Natural killer cell (primary cell): ENCODE data around the gene NSL1. TPM values are rescaled to one million over a fixed set of nuclear protein-coding genes. Genes with fewer than 3 reads are reported as not detected.

Experiments used
- ATAC-seq, 3 donors: fragments of 150-1000 bp in 2 of 3; fragments of 200-7000 bp in 1 of 3; cut with Tn5 transposase; 1 replicate in 1 of 3; 2 replicates in 2 of 3; pipeline ENCODE4 v1.10.0; 2021; ENCODE audit warnings: mild to moderate bottlenecking in 2 of 3, moderate library complexity in 2 of 3
- DNase-seq, 2 donors: peaks; one replicate each; pipeline versions ENCODE4 v3.0.0 to v3.0.0-alpha.2; 2013 to 2021; ENCODE audit warnings: mixed read lengths in 1 of 2
- H3K27ac ChIP-seq: one replicate; pipeline ENCODE4 v1.5.1; 2013; ENCODE audit warnings: mild to moderate bottlenecking, low read length
- H3K27me3 ChIP-seq: one replicate; pipeline ENCODE4 v1.6.1; 2013; ENCODE audit warnings: low read length; ENCODE audit not compliant: control insufficient read depth, insufficient read depth
- H3K36me3 ChIP-seq: one replicate; pipeline ENCODE4 v1.6.1; 2013; ENCODE audit warnings: low read length; ENCODE audit not compliant: control insufficient read depth, insufficient read depth
- H3K4me1 ChIP-seq: one replicate; pipeline ENCODE4 v1.6.1; 2013; ENCODE audit warnings: low read length; ENCODE audit not compliant: control insufficient read depth, insufficient read depth
- H3K4me3 ChIP-seq: one replicate; pipeline ENCODE4 v1.5.1; 2013; ENCODE audit warnings: low read length
- H3K9me3 ChIP-seq: one replicate; pipeline ENCODE4 v1.6.1; 2013; ENCODE audit warnings: low read length; ENCODE audit not compliant: control insufficient read depth, insufficient read depth
- H3K27ac Mint-ChIP-seq, 2 donors: one replicate each; pipeline ENCODE4 v1.8.0; 2022; ENCODE audit warnings: mild to moderate bottlenecking in 2 of 2, mixed read lengths in 2 of 2, moderate library complexity in 1 of 2
- H3K27me3 Mint-ChIP-seq, 2 donors: one replicate each; pipeline ENCODE4 v1.8.0; 2022; ENCODE audit warnings: low read depth in 2 of 2, mixed read lengths in 2 of 2
- H3K36me3 Mint-ChIP-seq: one replicate; pipeline ENCODE4 v1.8.0; 2022; ENCODE audit warnings: mixed read lengths
- H3K4me1 Mint-ChIP-seq, 2 donors: one replicate each; pipeline ENCODE4 v1.8.0; 2022; ENCODE audit warnings: mixed read lengths in 2 of 2
- H3K4me3 Mint-ChIP-seq: one replicate; pipeline ENCODE4 v1.8.0; 2022; ENCODE audit warnings: mild to moderate bottlenecking, moderate library complexity, mixed read lengths
- H3K9me3 Mint-ChIP-seq, 2 donors: one replicate each; pipeline ENCODE4 v1.8.0; 2022; ENCODE audit warnings: mixed read lengths in 2 of 2
- WGBS: methylation state at CpG from one replicate; pipeline ENCODE4 v1.1.7; 2013; ENCODE audit warnings: missing lambda C conversion rate; ENCODE audit not compliant: insufficient coverage; 5-methylcytosine and 5-hydroxymethylcytosine counted together
- intact Hi-C: fragments of 100-400 bp; cut with micrococcal nuclease; formaldehyde crosslinking; loops from one replicate; pipeline ENCODE4 v1.14.2; 2022
- total RNA-seq, 4 donors: library from RNA; stranded (reverse); fragments of 120-200 nt in 1 of 4; gene quantifications; one replicate each; pipeline versions ENCODE4 v1.2.3 to v1.2.4, GENCODE V29; 2013 to 2022
- TF ChIP-seq, protein P1 (sequence below): fragments of 200-600 bp; IDR thresholded peaks from one replicate; pipeline ENCODE4 v1.8.0; 2022; ENCODE audit warnings: antibody characterized with exemption

NSL1 gene
- total RNA-seq, 3 donors from 2014 or later (not counting 1 experiment from before 2014, with no cell fraction given): 17.0 to 23.8 (median 23.4) TPM

DNA sequence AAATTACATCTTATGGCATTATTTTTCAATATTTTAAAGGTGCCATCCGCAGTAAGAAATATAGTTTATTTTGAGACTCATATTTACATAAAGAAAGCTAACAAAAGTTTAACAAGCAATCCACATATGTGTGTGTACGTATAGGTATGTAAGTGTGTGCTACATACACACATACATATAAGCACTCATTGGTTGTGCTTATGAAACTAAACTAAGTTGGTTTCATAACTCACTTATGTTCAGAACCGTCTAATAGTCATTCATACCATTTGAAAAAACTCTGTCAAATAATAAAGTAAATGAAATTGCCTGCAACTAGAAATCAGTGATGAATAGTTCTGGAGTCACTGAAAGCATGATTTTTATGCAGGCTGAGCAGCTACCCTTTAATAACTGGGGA lies 14.2 kb upstream of the NSL1 start:
- Mint-ChIP-seq H3K9me3 (no peaks in the 10 kb centered on the region), H3K36me3 (peaks cover 6% of the 10 kb centered on the region), H3K27ac (no peak overlapping the region), H3K4me1 (no peaks in the 10 kb centered on the region), H3K4me3 (no peak overlapping the region), H3K27me3 (no peaks in the 10 kb centered on the region)
- Histone ChIP-seq H3K4me3 (no peak overlapping the region), H3K36me3 (peaks cover 33% of the 10 kb centered on the region), H3K27ac (no peak overlapping the region), H3K27me3 (no peaks in the 10 kb centered on the region), H3K4me1 (no peaks in the 10 kb centered on the region), H3K9me3 (no peaks in the 10 kb centered on the region)
- ATAC-seq (no peak), DNase-seq (no peak)
- TF ChIP-seq, protein P1, sequence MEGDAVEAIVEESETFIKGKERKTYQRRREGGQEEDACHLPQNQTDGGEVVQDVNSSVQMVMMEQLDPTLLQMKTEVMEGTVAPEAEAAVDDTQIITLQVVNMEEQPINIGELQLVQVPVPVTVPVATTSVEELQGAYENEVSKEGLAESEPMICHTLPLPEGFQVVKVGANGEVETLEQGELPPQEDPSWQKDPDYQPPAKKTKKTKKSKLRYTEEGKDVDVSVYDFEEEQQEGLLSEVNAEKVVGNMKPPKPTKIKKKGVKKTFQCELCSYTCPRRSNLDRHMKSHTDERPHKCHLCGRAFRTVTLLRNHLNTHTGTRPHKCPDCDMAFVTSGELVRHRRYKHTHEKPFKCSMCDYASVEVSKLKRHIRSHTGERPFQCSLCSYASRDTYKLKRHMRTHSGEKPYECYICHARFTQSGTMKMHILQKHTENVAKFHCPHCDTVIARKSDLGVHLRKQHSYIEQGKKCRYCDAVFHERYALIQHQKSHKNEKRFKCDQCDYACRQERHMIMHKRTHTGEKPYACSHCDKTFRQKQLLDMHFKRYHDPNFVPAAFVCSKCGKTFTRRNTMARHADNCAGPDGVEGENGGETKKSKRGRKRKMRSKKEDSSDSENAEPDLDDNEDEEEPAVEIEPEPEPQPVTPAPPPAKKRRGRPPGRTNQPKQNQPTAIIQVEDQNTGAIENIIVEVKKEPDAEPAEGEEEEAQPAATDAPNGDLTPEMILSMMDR: no peak
- WGBS: no CpG with 5 or more reads among the region's 3 CpGs
- intact Hi-C loops: no loop called here

DNA sequence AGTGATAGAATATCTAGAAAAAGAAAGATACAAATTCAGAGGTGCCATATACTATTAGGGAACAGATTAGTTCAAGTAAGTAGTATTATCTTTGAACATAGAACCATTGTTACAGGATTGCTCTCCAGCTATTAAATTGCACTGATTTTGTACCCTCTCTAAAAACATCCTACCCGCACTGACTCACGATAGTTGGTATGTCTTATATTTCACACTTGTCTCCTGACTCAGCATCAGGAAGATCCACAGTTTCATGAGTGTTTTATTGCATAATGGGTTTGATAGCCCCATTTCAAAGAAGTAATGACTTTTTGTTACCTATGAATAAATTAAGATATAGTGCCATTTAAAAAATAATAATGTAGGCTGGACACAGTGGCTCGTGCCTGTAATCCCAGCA lies 6.1 kb upstream of the NSL1 start:
- H3K4me1 Mint-ChIP-seq: peaks cover 0 to 16% of the 10 kb centered on the region in 2 donors
- WGBS: 94% methylated on average over 1 of the region's 3 CpGs
- peaks cover 33% of the 10 kb centered on the region for H3K36me3 ChIP-seq

DNA sequence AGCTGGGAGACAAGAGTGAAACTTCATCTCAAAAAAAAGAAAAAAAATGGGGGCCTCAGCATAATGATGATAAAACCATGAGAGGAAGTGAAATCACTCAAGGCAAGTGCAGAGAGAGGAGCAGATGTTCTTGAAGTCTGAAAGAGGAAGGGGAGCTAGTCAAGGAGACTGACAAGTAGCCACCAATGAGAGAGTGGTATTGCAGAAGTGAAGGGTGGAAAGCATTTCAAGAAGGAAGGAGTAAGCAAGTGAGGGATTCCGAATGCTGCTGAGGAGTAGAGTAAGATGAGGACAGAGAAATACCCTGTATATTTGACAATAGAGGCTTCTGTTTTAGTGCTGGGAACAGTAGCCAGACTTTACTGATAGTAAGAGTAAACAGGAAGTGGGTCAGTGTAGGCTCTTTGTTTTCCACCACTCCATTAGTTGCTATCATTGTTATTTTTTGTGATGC lies 3.0 kb upstream of the NSL1 start:
- Histone ChIP-seq H3K9me3 (no peaks in the 10 kb centered on the region), H3K4me3 (peak overlapping the region; percentile 7), H3K4me1 (peaks cover 28% of the 10 kb centered on the region), H3K27me3 (no peaks in the 10 kb centered on the region), H3K27ac (peak overlapping the region; percentile 41), H3K36me3 (peaks cover 19% of the 10 kb centered on the region)
- DNase-seq: peak in 1 of 2 donors; percentile 28
- intact Hi-C loops: loop anchor here (5.0 kb wide), 1 partner anchor 63 kb away; the partner anchor contains the start of gene FLVCR1
- H3K36me3 Mint-ChIP-seq: no peaks in the 10 kb centered on the region
- no peak overlapping the region for H3K4me3 Mint-ChIP-seq
- H3K27ac Mint-ChIP-seq: no peak overlapping the region
- H3K27me3 Mint-ChIP-seq: no peaks in the 10 kb centered on the region
- H3K4me1 Mint-ChIP-seq: peaks cover 0 to 32% of the 10 kb centered on the region in 2 donors
- TF ChIP-seq, protein P1: no peak
- no peak for ATAC-seq
- WGBS: 52% methylated on average over 1 of the region's 1 CpG
- no peaks in the 10 kb centered on the region for H3K9me3 Mint-ChIP-seq

More for the DNA sequence above, 6.1 kb upstream of the NSL1 start:
- Histone ChIP-seq H3K4me3 (no peak overlapping the region), H3K9me3 (no peaks in the 10 kb centered on the region), H3K27ac (no peak overlapping the region), H3K4me1 (peaks cover 10% of the 10 kb centered on the region), H3K27me3 (no peaks in the 10 kb centered on the region)
- no peak overlapping the region for H3K4me3 Mint-ChIP-seq
- H3K36me3 Mint-ChIP-seq: no peaks in the 10 kb centered on the region
- TF ChIP-seq, protein P1: no peak
- H3K27me3 Mint-ChIP-seq: no peaks in the 10 kb centered on the region
- intact Hi-C loops: no loop called here
- no peak for ATAC-seq
- H3K27ac Mint-ChIP-seq: no peak overlapping the region
- H3K9me3 Mint-ChIP-seq: no peaks in the 10 kb centered on the region
- no peak for DNase-seq

DNA sequence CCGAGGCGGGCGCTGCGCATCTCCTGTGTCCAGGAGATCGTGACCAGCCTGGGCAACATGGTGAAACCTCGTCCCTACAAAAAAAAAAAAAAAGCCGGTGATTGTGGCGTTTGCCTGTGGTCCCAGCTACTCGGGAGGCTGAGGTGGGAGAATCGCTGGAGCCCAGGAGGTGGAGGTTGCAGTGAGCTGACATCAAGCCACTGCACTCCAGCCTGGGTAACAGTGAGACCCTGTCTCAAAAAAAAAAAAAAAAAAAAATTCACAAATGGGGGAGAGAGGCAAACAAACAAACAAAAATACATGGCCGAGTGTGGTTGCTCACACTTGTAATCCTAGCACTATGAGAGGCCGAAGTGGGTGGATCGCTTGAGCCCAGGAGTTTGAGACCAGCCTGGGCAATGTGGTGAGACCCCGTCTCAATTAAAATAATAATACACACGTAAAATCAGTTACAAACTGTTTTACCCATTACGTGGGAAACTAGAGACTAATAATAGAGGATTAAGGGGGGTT lies 875 bp upstream of the NSL1 start:
- H3K4me1 ChIP-seq: peaks cover 28% of the 10 kb centered on the region
- WGBS: 22% methylated on average over 13 of the region's 16 CpGs

More for the DNA sequence above, 875 bp upstream of the NSL1 start:
- Mint-ChIP-seq H3K27me3 (no peaks in the 10 kb centered on the region), H3K36me3 (no peaks in the 10 kb centered on the region), H3K9me3 (no peaks in the 10 kb centered on the region), H3K4me1 (peaks cover 0 to 38% of the 10 kb centered on the region in 2 donors), H3K27ac (peak overlapping the region; percentile 88 to 95), H3K4me3 (peak overlapping the region; percentile 97)
- Histone ChIP-seq H3K27ac (peak overlapping the region; percentile 98), H3K36me3 (peaks cover 11% of the 10 kb centered on the region), H3K9me3 (no peaks in the 10 kb centered on the region), H3K4me3 (peak overlapping the region; percentile 95), H3K27me3 (no peaks in the 10 kb centered on the region)
- ATAC-seq: no peak
- TF ChIP-seq, protein P1: no peak
- no peak for DNase-seq
- intact Hi-C loops: loop anchor here (5.0 kb wide), 1 partner anchor 65 kb away; the partner anchor contains the start of gene FLVCR1
